K562 (cell line): ENCODE data around the gene GGA3. TPM values are rescaled to one million over a fixed set of nuclear protein-coding genes. Genes with fewer than 3 reads are reported as not detected.

Experiments
- FOSL1 ChIP-seq: fragments of 200-800 bp; sonication (Bioruptor generic); conservative IDR thresholded peaks from 2 replicates; pipeline ENCODE4 v1.6.1; 2016; ENCODE audit warnings: missing genetic modification characterization, missing compliant biosample characterization
- GABPA ChIP-seq: fragments of 200-800 bp; sonication (Bioruptor generic); conservative IDR thresholded peaks from 2 replicates; pipeline ENCODE4 v1.6.1; 2016; ENCODE audit warnings: low read depth, missing genetic modification characterization, missing compliant biosample characterization
- MXI1 ChIP-seq: IDR thresholded peaks from 2 replicates; pipeline ENCODE4 v1.6.1; 2011; ENCODE audit warnings: low read depth, mild to moderate bottlenecking, improper control_type of control experiment, low read length
- POLR2B ChIP-seq: fragments of 450-650 bp; IDR thresholded peaks from 2 replicates; pipeline ENCODE4 v1.6.1; 2018; ENCODE audit warnings: low read depth; ENCODE audit not compliant: partially characterized antibody
- RBM34 ChIP-seq: fragments of 200-400 bp; formaldehyde crosslinking; IDR thresholded peaks from 2 replicates; pipeline ENCODE4 v1.6.1; 2018; ENCODE audit warnings: low read length, borderline replicate concordance; ENCODE audit not compliant: insufficient read depth
- RNF2 ChIP-seq: sonication (generic); IDR thresholded peaks from 2 replicates; pipeline ENCODE4 v1.6.1; 2016
- TAF1 ChIP-seq: IDR thresholded peaks from 2 replicates; pipeline ENCODE4 v1.6.1; 2011; ENCODE audit warnings: mild to moderate bottlenecking, low read length, moderate library complexity; ENCODE audit not compliant: insufficient read depth, control insufficient read depth, severe bottlenecking; ENCODE audit errors: extremely low read depth
- ZFP30 ChIP-seq: fragments of 250-450 bp; sonication (Bioruptor Pico); IDR thresholded peaks from 2 replicates; pipeline ENCODE4 v1.8.0; 2022; ENCODE audit warnings: moderate library complexity, mild to moderate bottlenecking, inconsistent platforms, borderline replicate concordance
- ZNF57 ChIP-seq: fragments of 450-650 bp; formaldehyde crosslinking; IDR thresholded peaks from 2 replicates; pipeline ENCODE4 v1.4.0; 2020; ENCODE audit warnings: mild to moderate bottlenecking, moderate library complexity
- ZNF644 ChIP-seq: fragments of 200-800 bp; sonication (Bioruptor generic); IDR thresholded peaks from 2 replicates; pipeline ENCODE4 v1.6.1; 2016; ENCODE audit warnings: low read depth, missing genetic modification characterization, missing compliant biosample characterization
- ZSCAN29 ChIP-seq: fragments of 450-650 bp; IDR thresholded peaks from 2 replicates; pipeline ENCODE4 v1.6.1; 2017
- polyA plus RNA-seq, 8 experiments: library from polyadenylated mRNA; depleted of rRNA in 4 of 8; stranded (reverse) in 5 of 8; unstranded in 3 of 8; fragments of >200 nt; fragmentation: Nextera tagmentation in 2 of 8; fragmentation: Illumina TruSeq in 1 of 8; extraction: Ambion mirVana in 2 of 8; extraction: Trizol in 1 of 8; gene quantifications; 2 replicates each; pipeline versions ENCODE4 v1.2.1 to v1.2.3, GENCODE V29; 2011 to 2014; ENCODE audit warnings: inconsistent platforms in 1 of 8, missing spikeins in 1 of 8
- total RNA-seq, 7 experiments: library from RNA; depleted of rRNA in 6 of 7; stranded (reverse); fragments of >200 nt in 6 of 7; fragmentation: Illumina TruSeq in 2 of 7; extraction: Trizol in 2 of 7; gene quantifications; 2 replicates each; pipeline versions ENCODE4 v1.2.1 to v1.2.3, GENCODE V29; 2011 to 2021; ENCODE audit warnings: low replicate concordance in 1 of 7
- TF ChIP-seq, protein P1 (sequence below): sonication (generic); formaldehyde crosslinking; IDR thresholded peaks from 2 replicates; pipeline ENCODE4 v1.8.0; 2022; ENCODE audit warnings: mild to moderate bottlenecking, missing genetic modification reagents

GGA3 gene
- total and polyA plus RNA-seq, 9 of the 15 experiments (the other 6 are each of a cell fraction or from before 2014, with no cell fraction given) = 5.7 to 64.9 (median 25.4) TPM

DNA sequence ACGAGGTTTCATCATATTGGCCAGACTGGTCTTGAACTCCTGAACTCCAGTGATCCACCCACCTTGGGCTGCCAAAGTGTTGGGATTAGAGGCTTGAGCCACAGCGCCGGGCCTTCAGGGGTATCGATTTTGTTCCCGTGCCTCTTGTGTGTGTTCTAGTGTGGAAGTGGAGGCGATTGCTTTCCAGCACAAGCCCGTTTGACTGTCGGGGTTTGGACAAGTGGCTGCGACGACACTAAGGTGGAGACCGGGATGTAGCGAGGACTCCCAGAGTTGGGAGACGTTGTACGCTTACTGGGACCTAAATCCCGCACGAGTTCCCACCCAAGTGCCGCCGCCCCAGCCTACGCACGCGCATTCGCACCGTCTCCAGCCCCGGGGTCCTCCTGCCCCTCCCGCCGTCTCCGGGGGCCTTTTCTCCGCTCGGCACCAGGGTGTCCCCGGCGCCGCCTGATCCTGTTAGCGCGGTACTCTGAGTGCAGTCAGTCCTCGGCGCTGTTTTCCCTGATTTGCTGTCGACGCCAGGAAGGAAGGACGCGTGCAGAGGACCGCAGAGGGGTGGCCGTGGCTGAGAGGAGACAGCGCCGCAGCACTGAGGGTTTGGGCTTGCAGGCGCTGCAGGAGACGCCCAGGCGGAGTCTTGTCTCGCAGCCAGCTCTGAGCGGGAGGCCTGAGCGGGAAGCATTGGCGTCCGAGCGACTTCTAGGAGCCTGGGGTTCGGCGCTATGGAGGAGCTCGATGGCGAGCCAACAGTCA is 56.2 kb downstream of the GGA3 start, which contains the start of gene NUP85 (continued):
- TF ChIP-seq GABPA (tag) (no peak), FOSL1 (tag) (no peak), ZFP30 (CRISPR knock-in tag) (no peak), MXI1 (peak; percentile 39; the same call in 1 of the 2 replicates), TAF1 (peak; percentile 62), ZNF644 (no peak), POLR2B (peak; percentile 89), RBM34 (no peak), ZSCAN29 (no peak), RNF2 (peak; percentile 23; the same call in 1 of the 2 replicates), ZNF57 (CRISPR knock-in tag) (no peak)
- TF ChIP-seq, protein P1, sequence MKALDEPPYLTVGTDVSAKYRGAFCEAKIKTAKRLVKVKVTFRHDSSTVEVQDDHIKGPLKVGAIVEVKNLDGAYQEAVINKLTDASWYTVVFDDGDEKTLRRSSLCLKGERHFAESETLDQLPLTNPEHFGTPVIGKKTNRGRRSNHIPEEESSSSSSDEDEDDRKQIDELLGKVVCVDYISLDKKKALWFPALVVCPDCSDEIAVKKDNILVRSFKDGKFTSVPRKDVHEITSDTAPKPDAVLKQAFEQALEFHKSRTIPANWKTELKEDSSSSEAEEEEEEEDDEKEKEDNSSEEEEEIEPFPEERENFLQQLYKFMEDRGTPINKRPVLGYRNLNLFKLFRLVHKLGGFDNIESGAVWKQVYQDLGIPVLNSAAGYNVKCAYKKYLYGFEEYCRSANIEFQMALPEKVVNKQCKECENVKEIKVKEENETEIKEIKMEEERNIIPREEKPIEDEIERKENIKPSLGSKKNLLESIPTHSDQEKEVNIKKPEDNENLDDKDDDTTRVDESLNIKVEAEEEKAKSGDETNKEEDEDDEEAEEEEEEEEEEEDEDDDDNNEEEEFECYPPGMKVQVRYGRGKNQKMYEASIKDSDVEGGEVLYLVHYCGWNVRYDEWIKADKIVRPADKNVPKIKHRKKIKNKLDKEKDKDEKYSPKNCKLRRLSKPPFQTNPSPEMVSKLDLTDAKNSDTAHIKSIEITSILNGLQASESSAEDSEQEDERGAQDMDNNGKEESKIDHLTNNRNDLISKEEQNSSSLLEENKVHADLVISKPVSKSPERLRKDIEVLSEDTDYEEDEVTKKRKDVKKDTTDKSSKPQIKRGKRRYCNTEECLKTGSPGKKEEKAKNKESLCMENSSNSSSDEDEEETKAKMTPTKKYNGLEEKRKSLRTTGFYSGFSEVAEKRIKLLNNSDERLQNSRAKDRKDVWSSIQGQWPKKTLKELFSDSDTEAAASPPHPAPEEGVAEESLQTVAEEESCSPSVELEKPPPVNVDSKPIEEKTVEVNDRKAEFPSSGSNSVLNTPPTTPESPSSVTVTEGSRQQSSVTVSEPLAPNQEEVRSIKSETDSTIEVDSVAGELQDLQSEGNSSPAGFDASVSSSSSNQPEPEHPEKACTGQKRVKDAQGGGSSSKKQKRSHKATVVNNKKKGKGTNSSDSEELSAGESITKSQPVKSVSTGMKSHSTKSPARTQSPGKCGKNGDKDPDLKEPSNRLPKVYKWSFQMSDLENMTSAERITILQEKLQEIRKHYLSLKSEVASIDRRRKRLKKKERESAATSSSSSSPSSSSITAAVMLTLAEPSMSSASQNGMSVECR (CRISPR knock-in tag) = peak; percentile 84
